Measurements from ENCODE around the gene IQCB1.
"Not testable (repeated sequence)": the region's sequence is repeated elsewhere in the genome, so short reads cannot be mapped to it uniquely, and the experiment has no call there.

Gene IQCB1

GRCh38 chr3:121748680-121749275 lies 86.1 kb downstream of the IQCB1 start:
- H3K4me3 ChIP-seq (ENCODE audit: low read depth, low read length) = peak overlapping the region; percentile 90

- H3K4me3 ChIP-seq (ENCODE audit: low read depth, low read length) = no peak overlapping the region
These were observed 86.9 kb downstream of the IQCB1 start for GRCh38 chr3:121747976-121748375.

- H3K4me3 ChIP-seq (ENCODE audit: low read depth, low read length) = not testable (repeated sequence)
These were observed 91.8 kb downstream of the IQCB1 start for GRCh38 chr3:121743106-121743505.

- H3K4me3 ChIP-seq (ENCODE audit: low read depth, low read length) = no peak overlapping the region
These were observed 94.0 kb downstream of the IQCB1 start for GRCh38 chr3:121740896-121741295.

GRCh38 chr3:121739902-121740301 lies 95.0 kb downstream of the IQCB1 start:
- H3K4me3 ChIP-seq (ENCODE audit: low read depth, low read length) = no peak overlapping the region

- H3K4me3 ChIP-seq (ENCODE audit: low read depth, low read length) = no peak overlapping the region
These were observed 97.2 kb downstream of the IQCB1 start for GRCh38 chr3:121737644-121738043.

- H3K4me3 ChIP-seq (ENCODE audit: low read depth, low read length) = no peak overlapping the region
These were observed 98.7 kb downstream of the IQCB1 start for GRCh38 chr3:121736112-121736511.

GRCh38 chr3:121735047-121735696 lies 99.7 kb downstream of the IQCB1 start:
- no peak overlapping the region for H3K4me3 ChIP-seq (ENCODE audit: low read depth, low read length)

- no peak overlapping the region for H3K4me3 ChIP-seq (ENCODE audit: low read depth, low read length)
These were observed 103.7 kb downstream of the IQCB1 start for GRCh38 chr3:121730940-121731687.

- H3K4me3 ChIP-seq (ENCODE audit: low read depth, low read length) = no peak overlapping the region
These were observed 110.7 kb downstream of the IQCB1 start for GRCh38 chr3:121724130-121724529.

- H3K4me3 ChIP-seq (ENCODE audit: low read depth, low read length) = no peak overlapping the region
These were observed 111.4 kb downstream of the IQCB1 start for GRCh38 chr3:121723485-121723884.

- no peak overlapping the region for H3K4me3 ChIP-seq (ENCODE audit: low read depth, low read length)
These were observed 112.4 kb downstream of the IQCB1 start for GRCh38 chr3:121722411-121722810.

GRCh38 chr3:121720163-121720562 lies 114.7 kb downstream of the IQCB1 start:
- no peak overlapping the region for H3K4me3 ChIP-seq (ENCODE audit: low read depth, low read length)

Measured in iPS-11a (cell line).